Activated T-cell treated with anti-CD3 and anti-CD28 coated beads, Interleukin-2, amount 50 U/mL, for 24 hours (primary cell): ENCODE data around the gene SUCO.

Source experiments
- DNase-seq: peaks from one replicate; pipeline ENCODE4 v3.0.0-alpha.2; 2020
- H3K27ac Mint-ChIP-seq: 2 replicates; pipeline ENCODE4 v1.8.0; 2020; ENCODE audit warnings: mild to moderate bottlenecking, mixed read lengths
- H3K27me3 Mint-ChIP-seq: 2 replicates; pipeline ENCODE4 v1.8.0; 2020; ENCODE audit warnings: mixed read lengths
- H3K36me3 Mint-ChIP-seq: 2 replicates; pipeline ENCODE4 v1.8.0; 2020; ENCODE audit warnings: low read depth, mixed read lengths
- H3K4me1 Mint-ChIP-seq: 2 replicates; pipeline ENCODE4 v1.8.0; 2020; ENCODE audit warnings: low read depth, mixed read lengths
- H3K4me3 Mint-ChIP-seq: 2 replicates; pipeline ENCODE4 v1.8.0; 2020; ENCODE audit warnings: mild to moderate bottlenecking, moderate library complexity, mixed read lengths
- H3K9me3 Mint-ChIP-seq: 2 replicates; pipeline ENCODE4 v1.8.0; 2020; ENCODE audit warnings: mixed read lengths

SUCO gene

GRCh38 chr1:172500207-172500606, 32.7 kb upstream of the SUCO start:
- no peaks in the 10 kb centered on the region for H3K9me3 Mint-ChIP-seq
- H3K27ac Mint-ChIP-seq: no peak overlapping the region
- no peak for DNase-seq
- peaks cover 3% of the 10 kb centered on the region for H3K4me1 Mint-ChIP-seq
- H3K4me3 Mint-ChIP-seq: no peak overlapping the region
- H3K36me3 Mint-ChIP-seq: no peaks in the 10 kb centered on the region
- no peaks in the 10 kb centered on the region for H3K27me3 Mint-ChIP-seq

- Mint-ChIP-seq H3K27me3 (no peaks in the 10 kb centered on the region), H3K4me3 (no peak overlapping the region), H3K9me3 (no peaks in the 10 kb centered on the region), H3K36me3 (no peaks in the 10 kb centered on the region), H3K27ac (no peak overlapping the region), H3K4me1 (no peaks in the 10 kb centered on the region)
- no peak for DNase-seq
These were observed 25.2 kb upstream of the SUCO start for GRCh38 chr1:172507741-172508140.

GRCh38 chr1:172510479-172510878, 22.5 kb upstream of the SUCO start:
- Mint-ChIP-seq H3K9me3 (no peaks in the 10 kb centered on the region), H3K36me3 (no peaks in the 10 kb centered on the region), H3K4me3 (no peak overlapping the region), H3K27ac (no peak overlapping the region), H3K27me3 (no peaks in the 10 kb centered on the region), H3K4me1 (no peaks in the 10 kb centered on the region)
- DNase-seq: no peak

- no peak for DNase-seq
- no peaks in the 10 kb centered on the region for H3K4me1 Mint-ChIP-seq
- H3K36me3 Mint-ChIP-seq: no peaks in the 10 kb centered on the region
- no peak overlapping the region for H3K27ac Mint-ChIP-seq
- no peaks in the 10 kb centered on the region for H3K27me3 Mint-ChIP-seq
- H3K4me3 Mint-ChIP-seq: no peak overlapping the region
- H3K9me3 Mint-ChIP-seq: no peaks in the 10 kb centered on the region
These were observed 20.4 kb upstream of the SUCO start for GRCh38 chr1:172512591-172512990.

GRCh38 chr1:172513479-172513878, 19.5 kb upstream of the SUCO start:
- no peaks in the 10 kb centered on the region for H3K27me3 Mint-ChIP-seq
- no peak overlapping the region for H3K4me3 Mint-ChIP-seq
- no peak for DNase-seq
- no peaks in the 10 kb centered on the region for H3K9me3 Mint-ChIP-seq
- no peak overlapping the region for H3K27ac Mint-ChIP-seq
- no peaks in the 10 kb centered on the region for H3K4me1 Mint-ChIP-seq
- no peaks in the 10 kb centered on the region for H3K36me3 Mint-ChIP-seq

GRCh38 chr1:172514108-172514507, 18.8 kb upstream of the SUCO start:
- Mint-ChIP-seq H3K36me3 (no peaks in the 10 kb centered on the region), H3K27ac (no peak overlapping the region), H3K27me3 (no peaks in the 10 kb centered on the region), H3K4me3 (no peak overlapping the region), H3K4me1 (no peaks in the 10 kb centered on the region), H3K9me3 (no peaks in the 10 kb centered on the region)
- no peak for DNase-seq

GRCh38 chr1:172515436-172515835, 17.5 kb upstream of the SUCO start:
- Mint-ChIP-seq H3K4me3 (no peak overlapping the region), H3K36me3 (no peaks in the 10 kb centered on the region), H3K9me3 (no peaks in the 10 kb centered on the region), H3K27me3 (no peaks in the 10 kb centered on the region), H3K4me1 (no peaks in the 10 kb centered on the region), H3K27ac (no peak overlapping the region)
- DNase-seq: no peak

GRCh38 chr1:172515927-172516326, 17.0 kb upstream of the SUCO start:
- Mint-ChIP-seq H3K9me3 (no peaks in the 10 kb centered on the region), H3K4me1 (no peaks in the 10 kb centered on the region), H3K27me3 (no peaks in the 10 kb centered on the region), H3K36me3 (no peaks in the 10 kb centered on the region), H3K27ac (no peak overlapping the region), H3K4me3 (no peak overlapping the region)
- DNase-seq: no peak

- no peak for DNase-seq
- H3K4me3 Mint-ChIP-seq: no peak overlapping the region
- no peaks in the 10 kb centered on the region for H3K36me3 Mint-ChIP-seq
- H3K9me3 Mint-ChIP-seq: no peaks in the 10 kb centered on the region
- peaks cover under 1% of the 10 kb centered on the region for H3K27me3 Mint-ChIP-seq
- no peaks in the 10 kb centered on the region for H3K4me1 Mint-ChIP-seq
- no peak overlapping the region for H3K27ac Mint-ChIP-seq
These were observed 15.9 kb upstream of the SUCO start for GRCh38 chr1:172517081-172517480.

GRCh38 chr1:172517545-172517944, 15.4 kb upstream of the SUCO start:
- Mint-ChIP-seq H3K4me3 (no peak overlapping the region), H3K4me1 (no peaks in the 10 kb centered on the region), H3K36me3 (no peaks in the 10 kb centered on the region), H3K27me3 (peaks cover 2% of the 10 kb centered on the region), H3K9me3 (no peaks in the 10 kb centered on the region), H3K27ac (no peak overlapping the region)
- no peak for DNase-seq

- H3K27ac Mint-ChIP-seq: no peak overlapping the region
- no peak overlapping the region for H3K4me3 Mint-ChIP-seq
- H3K9me3 Mint-ChIP-seq: no peaks in the 10 kb centered on the region
- DNase-seq: no peak
- peaks cover 11% of the 10 kb centered on the region for H3K4me1 Mint-ChIP-seq
- H3K27me3 Mint-ChIP-seq: peaks cover 3% of the 10 kb centered on the region
- H3K36me3 Mint-ChIP-seq: peaks cover 14% of the 10 kb centered on the region
These were observed 3.6 kb upstream of the SUCO start for GRCh38 chr1:172529304-172529703.

- peaks cover 18% of the 10 kb centered on the region for H3K4me1 Mint-ChIP-seq
- DNase-seq: no peak
These were observed 3.0 kb upstream of the SUCO start for GRCh38 chr1:172530000-172530399.

GRCh38 chr1:172531412-172532182, 1.4 kb upstream of the SUCO start:
- H3K4me3 Mint-ChIP-seq: peak overlapping the region; percentile 92
- H3K27me3 Mint-ChIP-seq: peaks cover 3% of the 10 kb centered on the region
- peaks cover 32% of the 10 kb centered on the region for H3K4me1 Mint-ChIP-seq
- peaks cover 14% of the 10 kb centered on the region for H3K36me3 Mint-ChIP-seq
- peak overlapping the region; percentile 100 for H3K27ac Mint-ChIP-seq
- H3K9me3 Mint-ChIP-seq: no peaks in the 10 kb centered on the region
- DNase-seq: no peak

More at GRCh38 chr1:172530000-172530399, 3.0 kb upstream of the SUCO start:
- peaks cover 3% of the 10 kb centered on the region for H3K27me3 Mint-ChIP-seq
- peaks cover 14% of the 10 kb centered on the region for H3K36me3 Mint-ChIP-seq
- no peak overlapping the region for H3K27ac Mint-ChIP-seq
- no peaks in the 10 kb centered on the region for H3K9me3 Mint-ChIP-seq
- no peak overlapping the region for H3K4me3 Mint-ChIP-seq

GRCh38 chr1:172532183-172532699, 709 bp upstream of the SUCO start:
- Mint-ChIP-seq H3K36me3 (peaks cover 14% of the 10 kb centered on the region), H3K27me3 (peaks cover 3% of the 10 kb centered on the region), H3K4me1 (peaks cover 36% of the 10 kb centered on the region), H3K4me3 (peak overlapping the region; percentile 92), H3K27ac (peak overlapping the region; percentile 100), H3K9me3 (no peaks in the 10 kb centered on the region)
- DNase-seq: peak; percentile 81

- Mint-ChIP-seq H3K4me1 (peaks cover 48% of the 10 kb centered on the region), H3K27ac (peak overlapping the region; percentile 93), H3K36me3 (peaks cover 19% of the 10 kb centered on the region), H3K27me3 (peaks cover 2% of the 10 kb centered on the region), H3K9me3 (no peaks in the 10 kb centered on the region), H3K4me3 (peak overlapping the region; percentile 92)
- no peak for DNase-seq
These were observed 682 bp downstream of the SUCO start for GRCh38 chr1:172533513-172534151.
